ENCODE results near the gene CLRN3.

CLRN3 gene

DNA sequence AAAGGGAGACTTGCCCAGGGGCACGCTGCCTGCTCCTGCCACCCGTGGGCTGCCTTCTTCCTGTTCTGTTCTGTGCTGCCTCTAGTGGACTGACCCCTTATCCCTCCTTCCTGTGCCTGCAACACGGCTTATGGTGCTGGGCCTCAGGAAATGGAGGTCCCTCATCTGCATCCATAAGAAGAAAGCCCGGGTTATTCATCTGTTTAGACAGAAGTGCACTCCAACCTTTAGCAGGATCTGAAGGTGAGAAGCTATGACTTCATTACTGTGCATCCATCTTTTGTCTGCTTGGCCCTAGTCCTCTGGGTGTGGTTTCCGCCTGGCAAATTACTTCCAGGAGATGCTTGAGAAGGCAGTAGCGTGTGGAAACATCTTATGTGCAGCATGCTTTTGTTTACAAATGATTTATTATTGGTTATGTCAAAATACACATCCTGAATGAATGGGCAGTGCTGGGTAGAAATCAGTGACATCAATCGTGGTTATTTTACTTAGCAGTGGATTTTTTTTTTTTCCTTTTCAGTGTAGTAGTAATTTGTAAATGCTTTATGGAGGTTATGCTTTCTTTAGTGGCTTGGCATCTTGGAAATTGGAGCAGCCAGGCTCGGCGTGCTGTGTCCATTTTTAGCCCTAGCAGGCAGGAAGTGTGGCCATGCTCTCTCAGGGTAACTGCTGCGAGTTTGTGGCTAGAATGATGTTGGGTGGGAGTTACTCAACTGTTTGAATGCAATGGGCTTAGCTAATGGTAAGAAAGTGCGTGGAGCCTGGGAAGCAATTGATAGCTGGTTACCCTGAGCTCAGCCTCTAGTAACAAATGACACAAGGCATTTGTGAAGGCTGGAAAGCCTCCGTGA, 26.9 kb upstream of the CLRN3 start:
- Histone ChIP-seq H3K4me3 (no peak overlapping the region), H3K27ac (peak overlapping the region; percentile 57 to 78)
- no peak for TF ChIP-seq CTCF (IDR thresholded peaks at IDR 0.05)
- no peak for DNase-seq (ENCODE audit: low spot score)

- no peak overlapping the region for H3K4me3 ChIP-seq
- no peak for TF ChIP-seq CTCF (IDR thresholded peaks at IDR 0.05)
- no peak for DNase-seq (ENCODE audit: low spot score)
- peak overlapping the region in 1 of 2 donors; percentile 78 for H3K27ac ChIP-seq
Observed at GRCh38 chr10:127918572-127918971, 25.8 kb upstream of the CLRN3 start.

- no peak overlapping the region for H3K27ac ChIP-seq
- H3K4me3 ChIP-seq: no peak overlapping the region
- DNase-seq (ENCODE audit: low spot score): no peak
- no peak for TF ChIP-seq CTCF (IDR thresholded peaks at IDR 0.05)
Observed at GRCh38 chr10:127916826-127917225, 24.1 kb upstream of the CLRN3 start.

- no peak overlapping the region for H3K27ac ChIP-seq
- H3K4me3 ChIP-seq: no peak overlapping the region
- DNase-seq (ENCODE audit: low spot score): no peak
- no peak for TF ChIP-seq CTCF (IDR thresholded peaks at IDR 0.05)
Observed at GRCh38 chr10:127915324-127915723, 22.6 kb upstream of the CLRN3 start.

- no peak for TF ChIP-seq CTCF (IDR thresholded peaks at IDR 0.05)
- no peak for DNase-seq (ENCODE audit: low spot score)
- no peak overlapping the region for H3K4me3 ChIP-seq
- H3K27ac ChIP-seq: no peak overlapping the region
Observed at GRCh38 chr10:127913368-127913759, 20.6 kb upstream of the CLRN3 start.

DNA sequence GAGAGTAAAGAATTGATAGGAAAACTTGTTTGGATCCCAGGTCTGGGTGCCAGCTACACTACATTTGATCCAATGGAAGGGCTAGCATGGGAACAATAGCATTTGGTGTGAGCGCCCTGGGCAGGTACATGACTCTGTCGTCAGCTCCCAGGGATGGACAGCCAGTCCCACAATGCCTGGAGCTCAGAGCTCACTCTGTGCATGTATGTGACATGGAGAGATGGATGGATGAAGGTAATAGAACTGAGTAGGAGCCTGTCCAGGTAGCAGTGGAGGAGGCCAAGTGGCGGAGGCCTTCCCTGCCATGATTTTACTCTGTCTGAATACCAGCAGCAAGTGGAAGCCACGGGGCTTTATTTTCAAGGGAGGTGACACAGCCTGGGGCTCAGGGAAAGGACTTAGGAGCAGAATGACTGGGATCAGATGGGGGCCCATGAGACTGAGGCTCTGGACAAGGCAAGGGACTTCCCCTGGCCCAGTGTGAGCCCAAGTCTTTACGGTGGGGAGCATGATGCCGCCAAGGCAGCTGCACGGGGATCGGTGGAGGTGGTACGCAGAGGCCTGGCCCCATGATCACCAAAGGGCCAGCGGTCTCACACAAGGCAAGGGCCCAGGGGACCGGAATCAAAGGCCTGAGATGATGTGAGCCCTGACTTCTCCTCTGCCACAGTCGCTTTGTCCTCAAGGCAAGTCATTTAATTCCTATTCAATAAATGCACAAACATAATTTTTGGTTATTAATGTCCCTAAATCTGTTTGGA, 20.0 kb upstream of the CLRN3 start:
- Histone ChIP-seq H3K27ac (no peak overlapping the region), H3K4me3 (no peak overlapping the region)
- no peak for DNase-seq (ENCODE audit: low spot score)
- TF ChIP-seq CTCF (IDR thresholded peaks at IDR 0.05): no peak

Data from coronary artery (tissue), 2 donors.